Measurements from ENCODE around the gene CHMP4A. TPM values are rescaled to one million over a fixed set of nuclear protein-coding genes. Genes with fewer than 3 reads are reported as not detected.
A peak's percentile ranks its signal among the peaks of the same experiment; 100 is the strongest.

The CHMP4A gene
- total and polyA plus RNA-seq, 4 experiments from 2014 or later: 99.3 to 194 (median 133) TPM

- Mint-ChIP-seq H3K27ac (peak overlapping the region; percentile 25 to 94 (median 73)), H3K9me3 (peaks cover 0 to 2% (median 0%) of the 10 kb centered on the region in 8 donors), H3K36me3 (peaks cover 14 to 49% of the 10 kb centered on the region in 2 donors), H3K4me3 (peak overlapping the region in 5 of 8 donors; percentile 13 to 36 (median 25)), H3K4me1 (peaks cover 31 to 70% (median 54%) of the 10 kb centered on the region in 4 donors), H3K27me3 (no peaks in the 10 kb centered on the region)
- H3K4me3 ChIP-seq (ENCODE audit: low read length in 2 of 2): no peak overlapping the region
- no peak overlapping the region for H3K27ac ChIP-seq (ENCODE audit: low read depth, low read length)
- peaks cover 15% of the 10 kb centered on the region for H3K36me3 ChIP-seq (ENCODE audit: insufficient read depth, low read length)
- no peak for DNase-seq
- intact Hi-C loops (cut with micrococcal nuclease): no loop called here
- no peaks in the 10 kb centered on the region for H3K27me3 ChIP-seq (ENCODE audit: insufficient read depth, low read length)
- ChIA-PET POLR2A (ENCODE audit: partially characterized antibody) (interaction anchor here (3.8 to 4.3 kb wide), 2 partner anchors 19 to 56 kb away, joined by 26 to 107 read pairs; partner anchors contain the start of genes CHMP4A and PSME1), CTCF (ENCODE audit: partially characterized antibody) (no interaction called here)
- H3K4me1 ChIP-seq (ENCODE audit: insufficient read depth, low read length): peaks cover 43% of the 10 kb centered on the region
- H3K9me3 ChIP-seq (ENCODE audit: control insufficient read depth in 1 of 2, low read length in 2 of 2): no peaks in the 10 kb centered on the region
These were observed 20.4 kb downstream of the CHMP4A start for GRCh38 chr14:24192933-24193332.

- Histone ChIP-seq H3K36me3 (ENCODE audit: insufficient read depth, low read length) (peaks cover 28% of the 10 kb centered on the region), H3K4me1 (ENCODE audit: insufficient read depth, low read length) (peaks cover 36% of the 10 kb centered on the region), H3K9me3 (ENCODE audit: control insufficient read depth in 1 of 2, low read length in 2 of 2) (no peaks in the 10 kb centered on the region), H3K27ac (ENCODE audit: low read depth, low read length) (no peak overlapping the region), H3K4me3 (ENCODE audit: low read length in 2 of 2) (no peak overlapping the region), H3K27me3 (ENCODE audit: insufficient read depth, low read length) (no peaks in the 10 kb centered on the region)
- H3K27me3 Mint-ChIP-seq: no peaks in the 10 kb centered on the region
- ChIA-PET POLR2A (ENCODE audit: partially characterized antibody) (interaction anchor here (1.3 kb wide), 1 partner anchor 52 kb away, joined by 3 read pairs; the partner anchor contains the start of gene TINF2), CTCF (ENCODE audit: partially characterized antibody) (interaction anchor here (1.1 to 1.4 kb wide), 2 partner anchors 29 to 118 kb away, joined by 3 read pairs; partner anchors contain the start of genes CIDEB and IRF9)
- intact Hi-C loops (cut with micrococcal nuclease): no loop called here
- peaks cover 32 to 69% (median 50%) of the 10 kb centered on the region in 4 donors for H3K4me1 Mint-ChIP-seq
- H3K36me3 Mint-ChIP-seq: peaks cover 14 to 52% of the 10 kb centered on the region in 2 donors
- H3K27ac Mint-ChIP-seq: peak overlapping the region in 6 of 7 donors; percentile 32 to 96 (median 86)
- H3K9me3 Mint-ChIP-seq: no peaks in the 10 kb centered on the region
- no peak overlapping the region for H3K4me3 Mint-ChIP-seq
- DNase-seq: peak in 1 of 5 donors; percentile 37
These were observed 22.9 kb downstream of the CHMP4A start for GRCh38 chr14:24190416-24190815.

DNA sequence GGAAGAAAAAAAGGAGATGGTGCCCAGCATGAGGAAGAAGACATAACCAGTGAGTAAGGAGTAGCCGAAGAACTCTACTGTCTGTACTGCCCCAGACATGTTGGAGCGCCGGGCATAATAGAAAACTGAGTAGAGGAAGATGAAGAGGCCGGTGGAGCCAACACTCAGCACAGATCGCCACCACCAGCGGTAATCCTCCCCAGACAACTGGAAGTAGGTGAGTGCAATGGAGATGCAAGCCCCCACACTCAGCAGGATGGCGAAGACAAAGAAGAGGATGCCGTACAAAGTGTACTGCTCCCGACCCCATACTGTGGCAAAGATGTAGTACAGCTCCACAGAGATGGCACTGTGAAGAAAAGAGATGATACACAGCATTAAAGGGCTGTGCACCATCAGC lies 23.8 kb downstream of the CHMP4A start:
- intact Hi-C loops (cut with micrococcal nuclease): loop anchor here (2.0 kb wide), 1 partner anchor 53 kb away; the partner anchor contains the start of gene TINF2
- Histone ChIP-seq H3K4me3 (ENCODE audit: low read length in 2 of 2) (no peak overlapping the region), H3K27me3 (ENCODE audit: insufficient read depth, low read length) (no peaks in the 10 kb centered on the region), H3K9me3 (ENCODE audit: control insufficient read depth in 1 of 2, low read length in 2 of 2) (no peaks in the 10 kb centered on the region), H3K27ac (ENCODE audit: low read depth, low read length) (peak overlapping the region; percentile 80), H3K36me3 (ENCODE audit: insufficient read depth, low read length) (peaks cover 38% of the 10 kb centered on the region), H3K4me1 (ENCODE audit: insufficient read depth, low read length) (peaks cover 30% of the 10 kb centered on the region)
- H3K27ac Mint-ChIP-seq: peak overlapping the region; percentile 93 to 96 (median 96)
- H3K27me3 Mint-ChIP-seq: no peaks in the 10 kb centered on the region
- no peaks in the 10 kb centered on the region for H3K9me3 Mint-ChIP-seq
- H3K4me3 Mint-ChIP-seq: peak overlapping the region in 1 of 8 donors; percentile 96
- H3K4me1 Mint-ChIP-seq: peaks cover 26 to 63% (median 43%) of the 10 kb centered on the region in 4 donors
- ChIA-PET POLR2A (ENCODE audit: partially characterized antibody) (interaction anchor here (0.9 to 5.6 kb wide), 21 partner anchors 10 to 150 kb away, joined by 3 to 75 read pairs (median 6); partner anchors contain the start of genes CHMP4A, DCAF11, GMPR2 and IRF9), CTCF (ENCODE audit: partially characterized antibody) (interaction anchor here (0.6 to 3.9 kb wide), 9 partner anchors 24 to 119 kb away, joined by 3 to 15 read pairs (median 4); partner anchors contain the start of genes CHMP4A, CIDEB, IRF9 and MDP1)
- H3K36me3 Mint-ChIP-seq: peaks cover 14 to 47% of the 10 kb centered on the region in 2 donors
- no peak for DNase-seq

GRCh38 chr14:24189059-24189375 lies 24.3 kb downstream of the CHMP4A start:
- Mint-ChIP-seq H3K27ac (peak overlapping the region; percentile 93 to 96 (median 96)), H3K4me1 (peaks cover 22 to 59% (median 38%) of the 10 kb centered on the region in 4 donors), H3K36me3 (peaks cover 14 to 47% of the 10 kb centered on the region in 2 donors), H3K27me3 (no peaks in the 10 kb centered on the region), H3K9me3 (no peaks in the 10 kb centered on the region), H3K4me3 (peak overlapping the region in 7 of 8 donors; percentile 91 to 96 (median 93))
- ChIA-PET POLR2A (ENCODE audit: partially characterized antibody) (interaction anchor here (0.8 to 5.6 kb wide), 26 partner anchors 10 to 241 kb away, joined by 3 to 75 read pairs (median 5); partner anchors contain the start of genes CBLN3, CHMP4A, DCAF11 and EMC9), CTCF (ENCODE audit: partially characterized antibody) (interaction anchor here (0.6 to 3.9 kb wide), 10 partner anchors 25 to 119 kb away, joined by 3 to 15 read pairs (median 4); partner anchors contain the start of genes CHMP4A, CIDEB, IRF9 and MDP1)
- intact Hi-C loops (cut with micrococcal nuclease): loop anchor here (2.0 kb wide), 1 partner anchor 54 kb away; the partner anchor contains the start of gene TINF2
- Histone ChIP-seq H3K4me3 (ENCODE audit: low read length in 2 of 2) (no peak overlapping the region), H3K4me1 (ENCODE audit: insufficient read depth, low read length) (peaks cover 26% of the 10 kb centered on the region), H3K36me3 (ENCODE audit: insufficient read depth, low read length) (peaks cover 42% of the 10 kb centered on the region), H3K27me3 (ENCODE audit: insufficient read depth, low read length) (no peaks in the 10 kb centered on the region), H3K9me3 (ENCODE audit: control insufficient read depth in 1 of 2, low read length in 2 of 2) (no peaks in the 10 kb centered on the region), H3K27ac (ENCODE audit: low read depth, low read length) (peak overlapping the region; percentile 80)
- no peak for DNase-seq

DNA sequence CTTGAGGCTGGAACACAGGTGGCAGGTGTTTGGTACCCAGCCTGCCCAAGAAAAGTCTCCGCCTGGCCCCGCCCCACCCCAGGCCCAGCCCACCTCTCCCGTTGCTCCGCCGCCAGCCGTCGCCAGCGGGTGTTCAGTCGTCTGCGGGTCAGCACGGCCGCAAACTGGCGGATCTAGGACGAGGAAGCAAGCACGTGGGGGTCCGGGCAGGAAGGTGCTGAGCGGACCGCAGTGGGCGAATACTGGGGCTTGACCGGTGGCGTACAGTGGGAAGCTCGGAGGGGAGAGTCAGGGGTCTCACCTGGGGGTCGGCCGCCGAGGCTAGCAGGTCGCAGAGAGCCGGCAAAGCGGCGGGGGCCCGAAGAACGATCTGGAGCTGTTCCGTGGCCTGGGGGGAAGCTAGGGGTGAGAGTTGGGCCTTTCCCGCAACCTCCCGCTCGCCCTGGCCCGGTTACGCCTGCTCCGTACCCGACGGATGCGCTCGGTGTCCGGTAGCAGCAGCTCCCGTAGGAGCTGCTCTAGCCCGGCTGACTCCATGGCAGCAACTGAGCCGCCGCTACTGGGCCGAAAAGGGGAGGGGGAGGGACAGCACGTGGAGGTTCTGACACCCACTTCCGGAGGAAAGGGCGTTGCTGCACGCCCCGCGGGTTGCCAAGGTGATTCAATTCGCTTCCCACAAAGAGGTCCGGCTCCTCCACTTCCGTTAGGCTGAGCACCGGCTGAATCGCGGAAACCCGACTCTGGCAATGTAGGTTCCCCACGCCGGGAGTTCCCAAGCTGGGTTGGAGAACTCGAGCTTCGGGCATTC lies 24.8 kb downstream of the CHMP4A start, which contains the start of gene IPO4:
IPO4 (minus strand) TSS at position 566 of the 808 bp plus-strand sequence; CDS start at position 537, 29 bp downstream.
- Mint-ChIP-seq H3K4me1 (peaks cover 20 to 56% (median 36%) of the 10 kb centered on the region in 4 donors), H3K4me3 (peak within 1 kb of the TSS; percentile 90 to 96 (median 93)), H3K27me3 (no peaks in the 10 kb centered on the region), H3K9me3 (no peaks in the 10 kb centered on the region), H3K36me3 (peaks cover 14 to 50% of the 10 kb centered on the region in 2 donors), H3K27ac (peak within 1 kb of the TSS; percentile 93 to 96 (median 96))
- intact Hi-C loops (cut with micrococcal nuclease): loop anchor here (1.0 to 2.0 kb wide), 7 partner anchors 17 to 74 kb away; partner anchors contain the start of genes CHMP4A, DCAF11, GMPR2 and IRF9
- H3K27ac ChIP-seq (ENCODE audit: low read depth, low read length): peak within 1 kb of the TSS; percentile 80
- peak; percentile 92 to 98 (median 95) for DNase-seq
- CTCF ChIA-PET (ENCODE audit: partially characterized antibody): interaction anchor here (0.6 to 3.9 kb wide), 9 partner anchors 25 to 82 kb away, joined by 3 to 15 read pairs (median 4); partner anchors contain the start of genes CHMP4A, IRF9, MDP1 and RNF31
- peaks cover 23% of the 10 kb centered on the region for H3K4me1 ChIP-seq (ENCODE audit: insufficient read depth, low read length)
- peak within 1 kb of the TSS; percentile 31 to 90 for H3K4me3 ChIP-seq (ENCODE audit: low read length in 2 of 2)
- no peaks in the 10 kb centered on the region for H3K27me3 ChIP-seq (ENCODE audit: insufficient read depth, low read length)
- no peaks in the 10 kb centered on the region for H3K9me3 ChIP-seq (ENCODE audit: control insufficient read depth in 1 of 2, low read length in 2 of 2)
- POLR2A ChIA-PET (ENCODE audit: partially characterized antibody): interaction anchor here (0.8 to 5.6 kb wide), 28 partner anchors 10 to 241 kb away, joined by 3 to 75 read pairs (median 5); partner anchors contain the start of genes CBLN3, CHMP4A, DCAF11 and EMC9
- H3K36me3 ChIP-seq (ENCODE audit: insufficient read depth, low read length): peaks cover 43% of the 10 kb centered on the region

GRCh38 chr14:24187539-24187915 lies 25.8 kb downstream of the CHMP4A start:
- H3K4me3 ChIP-seq (ENCODE audit: low read length in 2 of 2): peak overlapping the region in 1 of 2 donors; percentile 90
- H3K27ac ChIP-seq (ENCODE audit: low read depth, low read length): peak overlapping the region; percentile 80
- H3K27me3 ChIP-seq (ENCODE audit: insufficient read depth, low read length): no peaks in the 10 kb centered on the region
- peaks cover 12 to 54% of the 10 kb centered on the region in 2 donors for H3K36me3 Mint-ChIP-seq
- peaks cover 41% of the 10 kb centered on the region for H3K36me3 ChIP-seq (ENCODE audit: insufficient read depth, low read length)
- no peak for DNase-seq
- intact Hi-C loops (cut with micrococcal nuclease): no loop called here
- H3K27me3 Mint-ChIP-seq: no peaks in the 10 kb centered on the region
- H3K4me1 ChIP-seq (ENCODE audit: insufficient read depth, low read length): peaks cover 23% of the 10 kb centered on the region
- no peaks in the 10 kb centered on the region for H3K9me3 Mint-ChIP-seq
- H3K4me3 Mint-ChIP-seq: peak overlapping the region; percentile 90 to 96 (median 93)
- ChIA-PET POLR2A (ENCODE audit: partially characterized antibody) (interaction anchor here (1.0 to 5.6 kb wide), 11 partner anchors 8 to 73 kb away, joined by 3 to 75 read pairs (median 22); partner anchors contain the start of genes CHMP4A, DCAF11, IRF9 and MDP1), CTCF (ENCODE audit: partially characterized antibody) (interaction anchor here (0.8 to 3.9 kb wide), 3 partner anchors 26 to 29 kb away, joined by 3 to 15 read pairs (median 11); partner anchors contain the start of genes CHMP4A, IRF9 and MDP1)
- no peaks in the 10 kb centered on the region for H3K9me3 ChIP-seq (ENCODE audit: control insufficient read depth in 1 of 2, low read length in 2 of 2)
- peaks cover 17 to 50% (median 31%) of the 10 kb centered on the region in 4 donors for H3K4me1 Mint-ChIP-seq
- H3K27ac Mint-ChIP-seq: peak overlapping the region; percentile 93 to 96 (median 96)

All from CD4-positive, alpha-beta memory T cell (primary cell).